Spleen (tissue), 11 donors: ENCODE measurements around the gene PRSS22. TPM values are rescaled to one million over a fixed set of nuclear protein-coding genes. Genes with fewer than 3 reads are reported as not detected.

Experiments
- DNase-seq: peaks from one replicate; pipeline ENCODE4 v3.0.0-alpha.2; 2020
- H3K27ac ChIP-seq, 8 donors: fragments of 200-600 bp; sonication (generic) in 7 of 8; 1 replicate in 4 of 8; 2 replicates in 4 of 8; pipeline versions ENCODE4 v1.5.0 to v1.8.0; 2016 to 2021; ENCODE audit warnings: inconsistent platforms in 4 of 8, mild to moderate bottlenecking in 4 of 8, moderate library complexity in 1 of 8
- H3K27me3 ChIP-seq, 7 donors: fragments of 200-600 bp; sonication (generic) in 6 of 7; replicated peaks in 1 of 7; 1 replicate in 4 of 7; 2 replicates in 3 of 7; pipeline versions ENCODE4 v1.5.0 to v1.8.0; 2016 to 2021; ENCODE audit warnings: inconsistent platforms in 3 of 7, mild to moderate bottlenecking in 1 of 7
- H3K36me3 ChIP-seq, 6 donors: fragments of 200-600 bp; sonication (generic) in 5 of 6; 1 replicate in 4 of 6; 2 replicates in 2 of 6; pipeline versions ENCODE4 v1.5.0 to v1.8.0; 2016 to 2021; ENCODE audit warnings: inconsistent platforms in 2 of 6
- H3K4me1 ChIP-seq, 6 donors: fragments of 200-600 bp; sonication (generic) in 5 of 6; 1 replicate in 3 of 6; 2 replicates in 3 of 6; pipeline versions ENCODE4 v1.5.0 to v1.8.0; 2016 to 2021; ENCODE audit warnings: inconsistent platforms in 3 of 6
- H3K4me3 ChIP-seq, 8 donors: fragments of 200-600 bp; sonication (generic) in 7 of 8; 1 replicate in 4 of 8; 2 replicates in 4 of 8; pipeline versions ENCODE4 v1.5.0 to v1.8.0; 2016 to 2021; ENCODE audit warnings: inconsistent platforms in 4 of 8, mild to moderate bottlenecking in 4 of 8, moderate library complexity in 2 of 8
- H3K9me3 ChIP-seq, 8 donors: fragments of 200-600 bp; sonication (generic) in 7 of 8; 1 replicate in 4 of 8; 2 replicates in 4 of 8; pipeline versions ENCODE4 v1.5.0 to v1.8.0; 2016 to 2021; ENCODE audit warnings: inconsistent platforms in 4 of 8
- POLR2A ChIP-seq, 3 donors: fragments of 450-650 bp; IDR thresholded peaks; one replicate each; pipeline ENCODE4 v1.5.1; 2017; ENCODE audit warnings: antibody characterized with exemption in 3 of 3, mild to moderate bottlenecking in 1 of 3
- POLR2AphosphoS5 ChIP-seq, 3 donors: sonication (generic); formaldehyde crosslinking; IDR thresholded peaks; one replicate each; pipeline ENCODE4 v1.5.1; 2017; ENCODE audit warnings: antibody characterized with exemption in 3 of 3
- WGBS, 5 donors: extraction: QIAGEN DNeasy Blood & Tissue Kit in 3 of 5; methylation state at CpG; one replicate each; pipeline versions ENCODE4 v1.1.5 to v1.1.7; 2013 to 2018; 5-methylcytosine and 5-hydroxymethylcytosine counted together
- intact Hi-C: fragments of 100-400 bp; cut with DNase I; formaldehyde crosslinking; loops from one replicate; pipeline ENCODE4 v1.15.0; 2023; ENCODE audit warnings: low total_unique reads
- polyA plus RNA-seq, 3 donors: library from polyadenylated mRNA; stranded (reverse); fragments of 200-250 nt; gene quantifications; one replicate each; pipeline ENCODE4 v1.2.1, GENCODE V29; 2013
- total RNA-seq, 7 donors: library from RNA; depleted of rRNA in 3 of 7; stranded (reverse); fragments of >200 nt in 3 of 7; fragmentation: NEBNext Ultra II Directional in 4 of 7; extraction: Animal tissue kit (Norgen Biotek cat#: 25700) in 4 of 7; gene quantifications; one replicate each; pipeline versions ENCODE4 v1.1.0 to v1.2.1, GENCODE V29; 2016 to 2021
- TF ChIP-seq, protein P1 (sequence below), 11 experiments: fragments of 200-600 bp in 7 of 11; fragments of 450-650 bp in 4 of 11; sonication (generic) in 4 of 11; IDR thresholded peaks in 8 of 11; conservative IDR thresholded peaks in 3 of 11; 1 replicate in 7 of 11; 2 replicates in 4 of 11; pipeline versions ENCODE4 v1.4.0 to v1.8.0; 2016 to 2021; ENCODE audit warnings: antibody characterized with exemption in 11 of 11, inconsistent platforms in 4 of 11, mild to moderate bottlenecking in 1 of 11
- donor health status: healthy with polysubstance abuse.
- donor health status: DM: no; HTN: no; CAD: no; lungs with moderate emphysema.
- donor health status: DM: no; HTN: no; CAD: no.
- donor health status: Bipolar disorder and iron deficiency.
- donor health status: healthy.
- donor health status: DM: no; HTN: no; CAD: no.
- donor health status: DM: yes; HTN: yes; CAD: no.

Gene PRSS22
- total and polyA plus RNA-seq, 10 donors, result 0.19 to 0.60 (median 0.33) TPM; not detected in 7

DNA sequence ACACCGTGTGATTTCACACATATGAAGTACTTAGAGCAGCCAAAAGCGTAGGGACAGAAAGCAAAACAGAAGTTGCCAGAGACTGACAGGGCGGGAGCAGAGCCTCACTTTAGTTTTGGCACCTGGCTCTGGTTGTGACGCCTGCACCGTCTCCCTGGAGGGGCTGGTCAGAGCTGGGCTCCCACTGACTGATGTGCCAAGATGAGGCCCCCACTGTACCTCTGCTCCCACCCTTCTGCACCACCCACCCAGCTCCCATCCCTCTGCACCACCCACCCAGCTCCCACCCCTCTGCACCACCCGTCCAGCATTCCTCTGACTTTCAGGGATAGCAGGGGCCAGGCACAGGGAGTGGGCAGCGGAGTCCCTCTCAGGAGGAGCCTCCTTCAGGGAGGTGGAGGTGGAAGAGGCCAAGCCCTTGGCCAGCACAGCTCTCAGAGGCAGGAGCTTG, 44.2 kb downstream of the PRSS22 start:
- Histone ChIP-seq H3K4me1 (peaks cover 0 to 9% (median 0%) of the 10 kb centered on the region in 6 donors), H3K27me3 (peaks cover 0 to 72% (median 5%) of the 10 kb centered on the region in 7 donors), H3K36me3 (no peaks in the 10 kb centered on the region), H3K27ac (no peak overlapping the region), H3K4me3 (no peak overlapping the region), H3K9me3 (no peaks in the 10 kb centered on the region)
- TF ChIP-seq POLR2AphosphoS5 (IDR thresholded peaks at IDR 0.05) (no peak), POLR2A (IDR thresholded peaks at IDR 0.05) (no peak)
- TF ChIP-seq, protein P1, sequence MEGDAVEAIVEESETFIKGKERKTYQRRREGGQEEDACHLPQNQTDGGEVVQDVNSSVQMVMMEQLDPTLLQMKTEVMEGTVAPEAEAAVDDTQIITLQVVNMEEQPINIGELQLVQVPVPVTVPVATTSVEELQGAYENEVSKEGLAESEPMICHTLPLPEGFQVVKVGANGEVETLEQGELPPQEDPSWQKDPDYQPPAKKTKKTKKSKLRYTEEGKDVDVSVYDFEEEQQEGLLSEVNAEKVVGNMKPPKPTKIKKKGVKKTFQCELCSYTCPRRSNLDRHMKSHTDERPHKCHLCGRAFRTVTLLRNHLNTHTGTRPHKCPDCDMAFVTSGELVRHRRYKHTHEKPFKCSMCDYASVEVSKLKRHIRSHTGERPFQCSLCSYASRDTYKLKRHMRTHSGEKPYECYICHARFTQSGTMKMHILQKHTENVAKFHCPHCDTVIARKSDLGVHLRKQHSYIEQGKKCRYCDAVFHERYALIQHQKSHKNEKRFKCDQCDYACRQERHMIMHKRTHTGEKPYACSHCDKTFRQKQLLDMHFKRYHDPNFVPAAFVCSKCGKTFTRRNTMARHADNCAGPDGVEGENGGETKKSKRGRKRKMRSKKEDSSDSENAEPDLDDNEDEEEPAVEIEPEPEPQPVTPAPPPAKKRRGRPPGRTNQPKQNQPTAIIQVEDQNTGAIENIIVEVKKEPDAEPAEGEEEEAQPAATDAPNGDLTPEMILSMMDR (IDR thresholded peaks at IDR 0.05 in 8 of 11, conservative IDR thresholded peaks at IDR 0.05 in 3 of 11), result no peak
- intact Hi-C loops, result no loop called here
- 59 to 77% (median 69%) methylated on average over 7 of the region's 7 CpGs for WGBS, 5 donors
- DNase-seq, result peak; percentile 36

DNA sequence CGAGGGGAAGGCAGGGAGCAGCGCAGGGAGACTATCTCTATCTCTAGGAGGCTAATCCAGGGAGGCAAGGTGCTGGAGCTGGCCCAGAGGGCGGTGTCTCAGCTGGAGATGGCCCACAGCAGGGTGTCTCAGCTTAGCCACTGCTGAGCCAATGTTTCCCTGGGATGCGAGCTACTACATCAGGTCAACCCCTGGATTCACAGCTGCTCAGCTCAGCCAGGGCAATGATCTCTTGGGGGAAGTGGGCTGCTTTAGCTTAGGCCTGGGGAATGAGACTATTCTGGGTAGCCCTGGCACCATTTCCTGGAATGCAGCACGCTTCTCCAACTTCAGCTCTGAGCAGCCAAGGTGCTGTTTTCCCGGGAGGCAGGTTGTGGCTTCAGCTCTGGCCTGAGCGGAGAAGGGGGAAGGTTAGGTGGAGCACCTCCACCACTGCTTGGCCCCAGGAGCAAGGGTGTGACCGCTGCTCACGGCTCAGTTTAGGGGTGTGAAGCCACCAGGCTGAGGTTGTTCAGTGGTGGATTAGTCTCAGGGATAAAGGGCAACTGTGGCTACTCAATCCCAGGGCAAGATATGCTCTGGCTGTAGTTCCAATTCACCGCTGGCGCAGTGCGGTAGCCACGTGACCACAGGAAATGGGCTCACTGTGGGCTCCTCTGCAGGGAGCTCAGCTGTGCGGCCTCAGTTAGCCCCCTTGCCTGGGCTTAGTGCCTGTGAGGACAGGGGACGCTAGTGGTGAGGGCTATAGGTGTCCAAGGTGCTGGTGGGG, 46.1 kb downstream of the PRSS22 start:
- Histone ChIP-seq H3K36me3 (no peaks in the 10 kb centered on the region), H3K4me3 (no peak overlapping the region), H3K9me3 (no peaks in the 10 kb centered on the region), H3K27me3 (peaks cover 0 to 55% (median 3%) of the 10 kb centered on the region in 7 donors), H3K27ac (no peak overlapping the region), H3K4me1 (peaks cover 0 to 3% (median 0%) of the 10 kb centered on the region in 6 donors)
- peak; percentile 28 for DNase-seq
- 66 to 76% (median 75%) methylated on average over 13 to 15 of the region's 15 CpGs for WGBS, 5 donors
- TF ChIP-seq POLR2A (IDR thresholded peaks at IDR 0.05), result no peak
- TF ChIP-seq, protein P1 (IDR thresholded peaks at IDR 0.05 in 8 of 11, conservative IDR thresholded peaks at IDR 0.05 in 3 of 11), result no peak
- no peak for TF ChIP-seq POLR2AphosphoS5 (IDR thresholded peaks at IDR 0.05)
- intact Hi-C loops, result no loop called here

DNA sequence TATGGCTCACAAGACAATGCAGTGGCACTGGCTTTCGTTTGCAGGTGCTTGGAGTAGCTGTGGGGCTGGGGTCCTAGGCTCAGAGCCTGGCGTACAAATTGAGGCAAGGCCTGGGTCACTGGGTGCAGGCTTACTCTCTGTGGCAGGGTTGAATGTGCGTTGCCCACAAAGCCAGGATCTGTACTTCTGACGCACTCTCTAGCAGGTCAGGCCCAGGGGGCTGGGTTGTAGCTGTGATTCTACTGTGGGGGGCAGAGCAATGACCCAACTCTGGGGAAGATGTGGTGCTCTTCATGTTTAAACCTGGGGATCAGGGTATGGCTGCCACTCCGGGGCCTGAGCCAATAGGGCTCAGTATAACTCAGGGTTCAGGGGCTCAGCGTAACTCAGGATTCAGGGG, 47.3 kb downstream of the PRSS22 start:
- intact Hi-C loops, result no loop called here
- TF ChIP-seq, protein P1 (IDR thresholded peaks at IDR 0.05 in 8 of 11, conservative IDR thresholded peaks at IDR 0.05 in 3 of 11), result no peak
- TF ChIP-seq POLR2A (IDR thresholded peaks at IDR 0.05) (no peak), POLR2AphosphoS5 (IDR thresholded peaks at IDR 0.05) (no peak)
- 77 to 89% (median 86%) methylated on average over 6 of the region's 6 CpGs for WGBS, 5 donors
- Histone ChIP-seq H3K4me3 (no peak overlapping the region), H3K4me1 (no peaks in the 10 kb centered on the region), H3K27me3 (peaks cover 0 to 52% (median 0%) of the 10 kb centered on the region in 7 donors), H3K27ac (no peak overlapping the region), H3K9me3 (no peaks in the 10 kb centered on the region), H3K36me3 (no peaks in the 10 kb centered on the region)
- peak; percentile 40 for DNase-seq

DNA sequence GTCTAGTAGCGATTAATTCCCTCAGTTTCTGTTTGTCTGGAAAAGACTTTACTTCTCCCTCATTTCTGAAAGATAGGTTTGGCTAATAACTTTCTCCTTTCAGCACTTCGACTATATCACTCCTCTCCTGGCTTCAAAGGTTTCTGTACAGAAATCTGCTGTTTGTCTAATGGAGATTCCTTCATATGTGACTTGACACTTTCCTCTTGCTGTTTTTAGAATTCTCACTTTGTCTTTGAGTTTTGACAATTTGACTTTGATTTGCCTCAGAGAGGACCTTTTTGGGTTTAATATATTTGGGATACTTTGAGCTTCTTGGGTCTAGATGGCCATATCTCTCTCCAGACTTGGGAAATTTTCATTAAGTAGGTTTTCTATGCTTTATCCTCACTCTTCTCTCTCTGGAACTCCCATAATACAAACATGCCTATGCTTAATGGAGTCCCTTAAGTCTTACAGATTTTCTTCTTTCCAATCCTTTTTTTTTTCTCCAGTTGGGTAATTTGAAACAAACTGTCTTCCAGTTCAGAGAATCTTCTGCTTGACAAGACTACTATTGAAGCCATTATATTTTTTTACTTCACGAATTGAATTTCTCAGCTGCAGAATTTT, 48.7 kb downstream of the PRSS22 start:
- H3K27ac ChIP-seq, result no peak overlapping the region
- H3K36me3 ChIP-seq, result no peaks in the 10 kb centered on the region
- H3K9me3 ChIP-seq, result peaks cover 0 to 8% (median 3%) of the 10 kb centered on the region in 8 donors
- WGBS, 5 donors, result 74 to 88% (median 83%) methylated on average over 3 of the region's 3 CpGs
- H3K4me1 ChIP-seq, result no peaks in the 10 kb centered on the region
- H3K27me3 ChIP-seq, result peaks cover 0 to 54% (median 0%) of the 10 kb centered on the region in 7 donors
- no peak overlapping the region for H3K4me3 ChIP-seq
- intact Hi-C loops, result no loop called here
- TF ChIP-seq POLR2AphosphoS5 (IDR thresholded peaks at IDR 0.05), result no peak
- no peak for TF ChIP-seq POLR2A (IDR thresholded peaks at IDR 0.05)
- TF ChIP-seq, protein P1 (IDR thresholded peaks at IDR 0.05 in 8 of 11, conservative IDR thresholded peaks at IDR 0.05 in 3 of 11), result no peak
- no peak for DNase-seq
